HepG2 (cell line): Measurements from ENCODE around the gene RPL37A. TPM values are rescaled to one million over a fixed set of nuclear protein-coding genes. Genes with fewer than 3 reads are reported as not detected.

ENCODE experiments used
- ADNP ChIP-seq: sonication (generic); formaldehyde crosslinking; IDR thresholded peaks from 2 replicates; pipeline ENCODE4 v1.4.0; 2020; ENCODE audit warnings: missing genetic modification reagents
- BCL6 ChIP-seq: IDR thresholded peaks from 2 replicates; pipeline ENCODE4 v1.6.1; 2016; ENCODE audit warnings: missing genetic modification reagents, missing compliant biosample characterization
- ERF ChIP-seq: IDR thresholded peaks from 2 replicates; pipeline ENCODE4 v1.6.1; 2018; ENCODE audit warnings: missing biosample characterization, missing genetic modification reagents
- EZH2 ChIP-seq: conservative IDR thresholded peaks from 2 replicates; pipeline ENCODE4 v1.6.1; 2012; ENCODE audit warnings: mild to moderate bottlenecking, low read depth, low read length, moderate library complexity
- FOXC1 ChIP-seq: sonication (generic); formaldehyde crosslinking; IDR thresholded peaks from 2 replicates; pipeline ENCODE4 v1.8.0; 2022; ENCODE audit warnings: mild to moderate bottlenecking, missing genetic modification reagents, borderline replicate concordance
- HNF4G ChIP-seq, 2 experiments: sonication (generic) in 1 of 2; formaldehyde crosslinking in 1 of 2; IDR thresholded peaks; 2 replicates each; pipeline versions ENCODE4 v1.4.0 to v1.6.1; 2011 to 2020; ENCODE audit warnings: borderline replicate concordance in 2 of 2, low read depth in 2 of 2, mild to moderate bottlenecking in 2 of 2, low read length in 1 of 2, missing genetic modification reagents in 1 of 2, moderate library complexity in 1 of 2
- HOXD1 ChIP-seq: sonication (generic); formaldehyde crosslinking; IDR thresholded peaks from 2 replicates; pipeline ENCODE4 v1.5.0; 2020; ENCODE audit warnings: missing genetic modification reagents
- MAFF ChIP-seq: IDR thresholded peaks from 2 replicates; pipeline ENCODE4 v1.6.1; 2011; ENCODE audit warnings: low read depth, low read length, improper control_type of control experiment
- MXI1 ChIP-seq: IDR thresholded peaks from 3 replicates; pipeline ENCODE4 v1.6.1; 2012; ENCODE audit warnings: low read depth, low read length, inconsistent platforms, borderline replicate concordance
- NFE2L1 ChIP-seq: sonication (generic); formaldehyde crosslinking; IDR thresholded peaks from 2 replicates; pipeline ENCODE4 v1.4.0; 2020; ENCODE audit warnings: missing genetic modification reagents, mild to moderate bottlenecking, borderline replicate concordance
- RBFOX2 ChIP-seq: fragments of 200-400 bp; formaldehyde crosslinking; IDR thresholded peaks from 2 replicates; pipeline ENCODE4 v1.6.1; 2017; ENCODE audit warnings: low read depth, mild to moderate bottlenecking, low read length
- SETDB1 ChIP-seq: sonication (generic); formaldehyde crosslinking; IDR thresholded peaks from 2 replicates; pipeline ENCODE4 v1.5.1; 2020; ENCODE audit warnings: missing genetic modification reagents, mild to moderate bottlenecking, borderline replicate concordance
- SOX13 ChIP-seq, 3 experiments: fragments of 450-650 bp in 1 of 3; sonication (generic) in 1 of 3; formaldehyde crosslinking in 1 of 3; IDR thresholded peaks in 2 of 3; conservative IDR thresholded peaks in 1 of 3; 2 replicates each; pipeline versions ENCODE4 v1.5.0 to v1.6.1; 2016 to 2020; ENCODE audit warnings: antibody characterized with exemption in 1 of 3, mild to moderate bottlenecking in 1 of 3, missing compliant biosample characterization in 1 of 3, missing genetic modification reagents in 1 of 3, moderate library complexity in 1 of 3
- TARDBP ChIP-seq: sonication (generic); formaldehyde crosslinking; IDR thresholded peaks from 2 replicates; pipeline ENCODE4 v1.8.0; 2022; ENCODE audit warnings: mild to moderate bottlenecking, missing genetic modification reagents
- XBP1 ChIP-seq: sonication (generic); formaldehyde crosslinking; IDR thresholded peaks from 2 replicates; pipeline ENCODE4 v1.5.0; 2020; ENCODE audit warnings: missing genetic modification reagents
- ZNF253 ChIP-seq: sonication (generic); formaldehyde crosslinking; IDR thresholded peaks from 2 replicates; pipeline ENCODE4 v1.8.0; 2022; ENCODE audit warnings: mild to moderate bottlenecking, missing genetic modification reagents, borderline replicate concordance
- ZNF34 ChIP-seq: sonication (generic); formaldehyde crosslinking; IDR thresholded peaks from 2 replicates; pipeline ENCODE4 v1.4.0; 2020; ENCODE audit warnings: mild to moderate bottlenecking, missing genetic modification reagents, borderline replicate concordance
- ZNF367 ChIP-seq: sonication (generic); formaldehyde crosslinking; IDR thresholded peaks from 2 replicates; pipeline ENCODE4 v1.4.0; 2020; ENCODE audit warnings: missing genetic modification reagents, borderline replicate concordance
- ZNF629 ChIP-seq: sonication (generic); formaldehyde crosslinking; conservative IDR thresholded peaks from 2 replicates; pipeline ENCODE4 v1.5.0; 2020; ENCODE audit warnings: missing genetic modification reagents
- polyA plus RNA-seq, 8 experiments: library from polyadenylated mRNA; depleted of rRNA in 3 of 8; stranded (reverse) in 7 of 8; unstranded in 1 of 8; fragments of >200 nt; fragmentation: Illumina TruSeq in 4 of 8; extraction: Trizol in 4 of 8; gene quantifications; 2 replicates each; pipeline versions ENCODE4 v1.2.1 to v1.2.3, GENCODE V29; 2011 to 2016; ENCODE audit warnings: low read depth in 4 of 8, missing spikeins in 1 of 8, mixed read lengths in 1 of 8; ENCODE audit not compliant: insufficient read depth in 1 of 8
- total RNA-seq, 5 experiments: library from RNA; depleted of rRNA; stranded (reverse); fragments of >200 nt; fragmentation: Illumina TruSeq; extraction: Trizol; gene quantifications; 2 replicates each; pipeline ENCODE4 v1.2.3, GENCODE V29; 2016; ENCODE audit warnings: low read depth in 1 of 5
- TF ChIP-seq, protein P1 (sequence below): sonication (generic); formaldehyde crosslinking; IDR thresholded peaks from 2 replicates; pipeline ENCODE4 v1.8.1; 2023; ENCODE audit warnings: mild to moderate bottlenecking, inconsistent platforms, moderate library complexity, missing genetic modification reagents, borderline replicate concordance
- TF ChIP-seq, protein P2 (sequence below): sonication (generic); formaldehyde crosslinking; IDR thresholded peaks from 2 replicates; pipeline ENCODE4 v1.8.0; 2022; ENCODE audit warnings: low read depth, missing genetic modification reagents
- TF ChIP-seq, protein P3 (sequence below): IDR thresholded peaks from 2 replicates; pipeline ENCODE4 v1.6.1; 2018; ENCODE audit warnings: missing genetic modification reagents, mild to moderate bottlenecking, missing compliant biosample characterization

Gene RPL37A
- total and polyA plus RNA-seq, 2 of the 13 experiments (the other 11 are each of a cell fraction or from before 2014, with no cell fraction given): 6,902 to 7,910 TPM

DNA sequence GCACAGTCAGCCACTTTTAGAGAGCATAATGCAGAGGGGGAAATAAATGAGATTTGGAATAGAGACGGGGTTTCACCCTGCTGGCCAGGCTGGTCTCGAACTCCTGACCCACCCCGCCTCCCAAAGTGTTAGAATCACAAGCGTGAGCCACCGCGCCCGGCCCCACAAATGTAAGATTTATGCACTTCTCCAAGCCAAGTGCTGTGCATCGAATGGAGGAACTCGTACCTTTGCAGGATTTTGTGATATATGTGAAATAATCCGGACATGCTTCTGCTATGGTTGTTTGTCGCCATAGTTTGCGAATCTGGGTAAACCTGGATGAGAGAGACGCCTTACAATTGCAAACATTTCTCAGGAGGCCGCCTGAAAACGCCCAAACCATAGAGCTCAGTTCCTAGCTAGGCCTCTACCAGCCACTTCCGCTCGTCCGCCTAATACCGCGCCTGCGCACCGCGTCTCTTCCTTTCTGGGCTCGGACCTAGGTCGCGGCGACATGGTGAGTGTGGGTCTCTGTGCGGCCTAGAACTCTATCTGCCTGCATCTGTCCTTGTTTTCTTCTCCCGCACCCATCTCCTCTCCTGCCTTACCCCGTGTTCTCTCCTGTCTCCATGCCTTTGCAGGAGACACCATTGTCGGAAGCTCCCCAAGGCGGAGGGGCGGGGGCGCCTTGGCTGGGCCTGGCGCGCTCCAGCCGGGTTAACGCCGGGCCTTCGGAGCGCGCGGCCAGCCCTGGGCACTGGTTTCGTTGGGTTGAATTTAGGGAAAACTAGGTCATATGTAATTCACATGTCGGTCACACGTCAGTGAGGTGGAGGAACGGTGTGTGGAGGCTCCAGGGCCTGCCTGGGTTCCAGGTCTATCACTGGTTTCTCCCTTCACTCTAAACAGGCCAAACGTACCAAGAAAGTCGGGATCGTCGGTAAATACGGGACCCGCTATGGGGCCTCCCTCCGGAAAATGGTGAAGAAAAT lies at the start of gene RPL37A (continued):
- TF ChIP-seq, protein P1, sequence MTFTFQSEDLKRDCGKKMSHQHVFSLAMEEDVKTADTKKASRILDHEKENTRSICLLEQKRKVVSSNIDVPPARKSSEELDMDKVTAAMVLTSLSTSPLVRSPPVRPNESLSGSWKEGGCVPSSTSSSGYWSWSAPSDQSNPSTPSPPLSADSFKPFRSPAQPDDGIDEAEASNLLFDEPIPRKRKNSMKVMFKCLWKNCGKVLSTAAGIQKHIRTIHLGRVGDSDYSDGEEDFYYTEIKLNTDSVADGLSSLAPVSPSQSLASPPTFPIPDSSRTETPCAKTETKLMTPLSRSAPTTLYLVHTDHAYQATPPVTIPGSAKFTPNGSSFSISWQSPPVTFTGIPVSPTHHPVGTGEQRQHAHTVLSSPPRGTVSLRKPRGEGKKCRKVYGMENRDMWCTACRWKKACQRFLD (CRISPR knock-in tag): peak; percentile 92
- TF ChIP-seq ADNP: peak; percentile 93
- peak; percentile 96; the same call in 1 of the 2 replicates for TF ChIP-seq ZNF253 (CRISPR knock-in tag)
- peak; percentile 54 for TF ChIP-seq TARDBP (CRISPR knock-in tag)
- TF ChIP-seq ZNF367: no peak
- TF ChIP-seq ZNF629 (CRISPR knock-in tag): no peak; the same call in none of the 2 replicates
- TF ChIP-seq, protein P2, sequence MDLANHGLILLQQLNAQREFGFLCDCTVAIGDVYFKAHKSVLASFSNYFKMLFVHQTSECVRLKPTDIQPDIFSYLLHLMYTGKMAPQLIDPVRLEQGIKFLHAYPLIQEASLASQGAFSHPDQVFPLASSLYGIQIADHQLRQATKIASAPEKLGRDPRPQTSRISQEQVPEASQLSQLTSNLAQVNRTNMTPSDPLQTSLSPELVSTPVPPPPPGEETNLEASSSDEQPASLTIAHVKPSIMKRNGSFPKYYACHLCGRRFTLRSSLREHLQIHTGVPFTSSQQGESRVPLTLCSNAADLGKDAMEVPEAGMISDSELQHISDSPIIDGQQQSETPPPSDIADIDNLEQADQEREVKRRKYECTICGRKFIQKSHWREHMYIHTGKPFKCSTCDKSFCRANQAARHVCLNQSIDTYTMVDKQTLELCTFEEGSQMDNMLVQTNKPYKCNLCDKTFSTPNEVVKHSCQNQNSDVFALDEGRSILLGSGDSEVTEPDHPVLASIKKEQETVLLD (CRISPR knock-in tag): no peak; the same call in 1 of the 2 replicates
- peak; percentile 0; the same call in 1 of the 2 replicates for TF ChIP-seq MAFF
- TF ChIP-seq ERF (CRISPR knock-in tag): peak; percentile 89; the same call in 1 of the 2 replicates
- TF ChIP-seq XBP1 (CRISPR knock-in tag): 0 out of 2 replicates have a peak, but pooled peaks have one; percentile 41
- TF ChIP-seq, protein P3, sequence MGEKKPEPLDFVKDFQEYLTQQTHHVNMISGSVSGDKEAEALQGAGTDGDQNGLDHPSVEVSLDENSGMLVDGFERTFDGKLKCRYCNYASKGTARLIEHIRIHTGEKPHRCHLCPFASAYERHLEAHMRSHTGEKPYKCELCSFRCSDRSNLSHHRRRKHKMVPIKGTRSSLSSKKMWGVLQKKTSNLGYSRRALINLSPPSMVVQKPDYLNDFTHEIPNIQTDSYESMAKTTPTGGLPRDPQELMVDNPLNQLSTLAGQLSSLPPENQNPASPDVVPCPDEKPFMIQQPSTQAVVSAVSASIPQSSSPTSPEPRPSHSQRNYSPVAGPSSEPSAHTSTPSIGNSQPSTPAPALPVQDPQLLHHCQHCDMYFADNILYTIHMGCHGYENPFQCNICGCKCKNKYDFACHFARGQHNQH (CRISPR knock-in tag): peak; percentile 93
- TF ChIP-seq EZH2: no peak
- peak; percentile 98 for TF ChIP-seq RBFOX2
- peak; percentile 70; the same call in 1 of the 2 replicates for TF ChIP-seq NFE2L1 (CRISPR knock-in tag)
- TF ChIP-seq BCL6: 0 out of 2 replicates have a peak, but pooled peaks have one; percentile 62
- peak; percentile 78; the same call in 1 of the 2 replicates for TF ChIP-seq HOXD1 (CRISPR knock-in tag)
- peak; percentile 82; the same call in 2 of the 3 replicates for TF ChIP-seq MXI1
- TF ChIP-seq ZNF34: peak; percentile 85
- TF ChIP-seq SETDB1 (CRISPR knock-in tag): no peak
- peak; percentile 94 for TF ChIP-seq FOXC1 (CRISPR knock-in tag)
- TF ChIP-seq HNF4G (IDR thresholded peaks at IDR 0.05; ENCODE audit: borderline replicate concordance, low read depth, low read length): no peak
- 0 out of 2 replicates have a peak, but pooled peaks have one; percentile 69 for TF ChIP-seq HNF4G (CRISPR knock-in tag; IDR thresholded peaks at IDR 0.05; ENCODE audit: borderline replicate concordance, low read depth)
- peak; percentile 64; the same call in 1 of the 2 replicates for TF ChIP-seq SOX13 (IDR thresholded peaks at IDR 0.05)
- peak in 1 of 2 experiments; percentile 27; a peak in 2 of 4 replicates for TF ChIP-seq SOX13 (CRISPR knock-in tag; conservative IDR thresholded peaks at IDR 0.05 in 1 of 2, IDR thresholded peaks at IDR 0.05 in 1 of 2)
